ENCODE results near the gene NACC1.

NACC1 gene

DNA sequence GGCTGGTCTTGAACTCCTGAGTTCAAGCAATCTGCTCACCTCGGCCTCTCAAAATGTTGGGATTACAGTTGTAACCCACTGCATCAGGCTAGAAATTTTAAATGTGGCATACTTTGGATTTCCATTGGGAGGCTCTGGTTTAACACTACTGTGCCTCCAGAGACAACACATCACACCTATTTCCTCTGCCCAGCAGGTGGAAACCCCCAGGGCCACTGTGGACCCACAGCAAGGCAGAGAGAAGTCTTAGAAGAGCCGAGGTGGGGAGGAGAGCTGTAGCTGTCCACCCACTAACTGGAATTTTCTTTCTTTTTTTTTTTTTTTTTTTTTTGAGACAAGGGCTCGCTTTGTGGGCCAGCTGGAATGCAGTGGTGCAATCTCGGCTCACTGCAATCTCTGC, 71.5 kb downstream of the NACC1 start:
- Histone ChIP-seq H3K9me3 (ENCODE audit: insufficient read depth, low read length, severe bottlenecking) (no peaks in the 10 kb centered on the region), H4K20me1 (ENCODE audit: insufficient read depth, low read length) (no peaks in the 10 kb centered on the region), H3K4me1 (ENCODE audit: insufficient read depth, low read length) (no peaks in the 10 kb centered on the region), H2AFZ (ENCODE audit: low read depth, low read length) (no peak overlapping the region), H3K27me3 (ENCODE audit: insufficient read depth, low read length, poor library complexity) (no peaks in the 10 kb centered on the region), H3K27ac (ENCODE audit: low read length) (no peak overlapping the region), H3K36me3 (ENCODE audit: insufficient read depth, low read length) (no peaks in the 10 kb centered on the region), H3K4me2 (ENCODE audit: insufficient read depth, low read length) (no peak overlapping the region), H3K79me2 (ENCODE audit: insufficient read depth, low read length) (no peaks in the 10 kb centered on the region), H3K9ac (ENCODE audit: low read depth, low read length) (no peak overlapping the region), H3K4me3 (ENCODE audit: low read depth in 1 of 2, low read length in 2 of 2) (no peak overlapping the region)
- DNase-seq (no peak), ATAC-seq (ENCODE audit: insufficient read depth, low read depth) (no peak)
- TF ChIP-seq EZH2 (IDR thresholded peaks at IDR 0.05; ENCODE audit: borderline replicate concordance, low read depth, low read length, severe bottlenecking) = no peak
- TF ChIP-seq, protein P1, sequence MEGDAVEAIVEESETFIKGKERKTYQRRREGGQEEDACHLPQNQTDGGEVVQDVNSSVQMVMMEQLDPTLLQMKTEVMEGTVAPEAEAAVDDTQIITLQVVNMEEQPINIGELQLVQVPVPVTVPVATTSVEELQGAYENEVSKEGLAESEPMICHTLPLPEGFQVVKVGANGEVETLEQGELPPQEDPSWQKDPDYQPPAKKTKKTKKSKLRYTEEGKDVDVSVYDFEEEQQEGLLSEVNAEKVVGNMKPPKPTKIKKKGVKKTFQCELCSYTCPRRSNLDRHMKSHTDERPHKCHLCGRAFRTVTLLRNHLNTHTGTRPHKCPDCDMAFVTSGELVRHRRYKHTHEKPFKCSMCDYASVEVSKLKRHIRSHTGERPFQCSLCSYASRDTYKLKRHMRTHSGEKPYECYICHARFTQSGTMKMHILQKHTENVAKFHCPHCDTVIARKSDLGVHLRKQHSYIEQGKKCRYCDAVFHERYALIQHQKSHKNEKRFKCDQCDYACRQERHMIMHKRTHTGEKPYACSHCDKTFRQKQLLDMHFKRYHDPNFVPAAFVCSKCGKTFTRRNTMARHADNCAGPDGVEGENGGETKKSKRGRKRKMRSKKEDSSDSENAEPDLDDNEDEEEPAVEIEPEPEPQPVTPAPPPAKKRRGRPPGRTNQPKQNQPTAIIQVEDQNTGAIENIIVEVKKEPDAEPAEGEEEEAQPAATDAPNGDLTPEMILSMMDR (IDR thresholded peaks at IDR 0.05; ENCODE audit: borderline replicate concordance, extremely low read depth, low read length, poor library complexity, severe bottlenecking) = no peak

All from DND-41 (cell line).